ENCODE data around the gene MOB3B. TPM values are rescaled to one million over a fixed set of nuclear protein-coding genes. Genes with fewer than 3 reads are reported as not detected.

MOB3B gene
- total RNA-seq, 1 experiment from 2014 or later: 0.19 TPM

GRCh38 chr9:27514551-27514950 lies 15.1 kb downstream of the MOB3B start:
- Histone ChIP-seq H3K4me1 (ENCODE audit: insufficient read depth, low read length, poor library complexity, severe bottlenecking) (no peaks in the 10 kb centered on the region), H3K4me3 (ENCODE audit: low read depth, low read length, poor library complexity, severe bottlenecking) (no peak overlapping the region), H3K36me3 (ENCODE audit: insufficient read depth, low read length, poor library complexity, severe bottlenecking) (no peaks in the 10 kb centered on the region), H3K27me3 (replicated peaks; ENCODE audit: insufficient read depth, low read depth, low read length, poor library complexity) (no peaks in the 10 kb centered on the region), H3K9me3 (ENCODE audit: low read depth, low read length, poor library complexity, severe bottlenecking) (no peaks in the 10 kb centered on the region), H3K27ac (ENCODE audit: low read depth, low read length, poor library complexity, severe bottlenecking) (no peak overlapping the region)
- intact Hi-C loops (cut with micrococcal nuclease; ENCODE audit: unreplicated experiment): no loop called here
- POLR2A ChIA-PET (ENCODE audit: low non-redundant PET): no interaction called here
- no peak for DNase-seq (ENCODE audit: low spot score)
- no TSS peak for BruUV-seq (replicated peaks)
- TF ChIP-seq CTCF (conservative IDR thresholded peaks at IDR 0.05; ENCODE audit: low read depth, low read length) (no peak), EZH2 (IDR thresholded peaks at IDR 0.05; ENCODE audit: borderline replicate concordance, low read depth, low read length, poor library complexity, severe bottlenecking) (no peak)
- CTCF ChIA-PET: no interaction called here

- intact Hi-C loops (cut with micrococcal nuclease; ENCODE audit: unreplicated experiment): no loop called here
- H3K9me3 ChIP-seq (ENCODE audit: low read depth, low read length, poor library complexity, severe bottlenecking): no peaks in the 10 kb centered on the region
- ChIA-PET CTCF (no interaction called here), POLR2A (ENCODE audit: low non-redundant PET) (no interaction called here)
- H3K4me1 ChIP-seq (ENCODE audit: insufficient read depth, low read length, poor library complexity, severe bottlenecking): no peaks in the 10 kb centered on the region
- no peak overlapping the region for H3K4me3 ChIP-seq (ENCODE audit: low read depth, low read length, poor library complexity, severe bottlenecking)
- H3K27me3 ChIP-seq (replicated peaks; ENCODE audit: insufficient read depth, low read depth, low read length, poor library complexity): no peaks in the 10 kb centered on the region
- BruUV-seq (replicated peaks): no TSS peak
- H3K27ac ChIP-seq (ENCODE audit: low read depth, low read length, poor library complexity, severe bottlenecking): no peak overlapping the region
- no peaks in the 10 kb centered on the region for H3K36me3 ChIP-seq (ENCODE audit: insufficient read depth, low read length, poor library complexity, severe bottlenecking)
- DNase-seq (ENCODE audit: low spot score): no peak
- TF ChIP-seq CTCF (conservative IDR thresholded peaks at IDR 0.05; ENCODE audit: low read depth, low read length): no peak
These were observed 17.8 kb downstream of the MOB3B start for GRCh38 chr9:27511771-27512170.

GRCh38 chr9:27510780-27511179 lies 18.8 kb downstream of the MOB3B start:
- BruUV-seq (replicated peaks): no TSS peak
- no peak for DNase-seq (ENCODE audit: low spot score)
- no peak overlapping the region for H3K27ac ChIP-seq (ENCODE audit: low read depth, low read length, poor library complexity, severe bottlenecking)
- TF ChIP-seq EZH2 (IDR thresholded peaks at IDR 0.05; ENCODE audit: borderline replicate concordance, low read depth, low read length, poor library complexity, severe bottlenecking) (no peak), CTCF (conservative IDR thresholded peaks at IDR 0.05; ENCODE audit: low read depth, low read length) (no peak)
- ChIA-PET CTCF (no interaction called here), POLR2A (ENCODE audit: low non-redundant PET) (no interaction called here)
- H3K4me1 ChIP-seq (ENCODE audit: insufficient read depth, low read length, poor library complexity, severe bottlenecking): no peaks in the 10 kb centered on the region
- H3K27me3 ChIP-seq (replicated peaks; ENCODE audit: insufficient read depth, low read depth, low read length, poor library complexity): no peaks in the 10 kb centered on the region
- no peaks in the 10 kb centered on the region for H3K9me3 ChIP-seq (ENCODE audit: low read depth, low read length, poor library complexity, severe bottlenecking)
- intact Hi-C loops (cut with micrococcal nuclease; ENCODE audit: unreplicated experiment): no loop called here
- H3K36me3 ChIP-seq (ENCODE audit: insufficient read depth, low read length, poor library complexity, severe bottlenecking): no peaks in the 10 kb centered on the region
- H3K4me3 ChIP-seq (ENCODE audit: low read depth, low read length, poor library complexity, severe bottlenecking): no peak overlapping the region
